Lung (tissue), 12 donors: Measurements from ENCODE around the gene GAS1. TPM values are rescaled to one million over a fixed set of nuclear protein-coding genes. Genes with fewer than 3 reads are reported as not detected.

Source experiments
- ATAC-seq: fragments of 200-7000 bp; cut with Tn5 transposase; one replicate; pipeline ENCODE4 v1.9.1; 2020; ENCODE audit warnings: moderate number of reproducible peaks; ENCODE audit not compliant: insufficient read depth, low FRiP score
- DNase-seq, 3 donors: peaks; one replicate each; pipeline ENCODE4 v3.0.0-alpha.2; 2013 to 2017
- H3K27ac ChIP-seq, 2 donors: one replicate each; pipeline ENCODE4 v1.5.1; 2013; ENCODE audit warnings: mild to moderate bottlenecking in 2 of 2, moderate library complexity in 2 of 2, control low read depth in 1 of 2, inconsistent platforms in 1 of 2, low read depth in 1 of 2, low read length in 1 of 2
- H3K27me3 ChIP-seq, 3 donors: one replicate each; pipeline ENCODE4 v1.5.1; 2013; ENCODE audit warnings: low read length in 2 of 3; ENCODE audit not compliant: control insufficient read depth in 3 of 3, insufficient read depth in 3 of 3
- H3K36me3 ChIP-seq, 4 donors: one replicate each; pipeline ENCODE4 v1.5.1; 2013; ENCODE audit warnings: low read length in 4 of 4, mild to moderate bottlenecking in 1 of 4, moderate library complexity in 1 of 4; ENCODE audit not compliant: control insufficient read depth in 4 of 4, insufficient read depth in 4 of 4
- H3K4me1 ChIP-seq, 5 donors: one replicate each; pipeline ENCODE4 v1.5.1; 2013; ENCODE audit warnings: low read length in 5 of 5, mild to moderate bottlenecking in 2 of 5, moderate library complexity in 1 of 5; ENCODE audit not compliant: control insufficient read depth in 5 of 5, insufficient read depth in 5 of 5
- H3K4me3 ChIP-seq: one replicate; pipeline ENCODE4 v1.5.1; 2013; ENCODE audit warnings: mild to moderate bottlenecking, control low read depth, moderate library complexity
- H3K9ac ChIP-seq, 2 donors: one replicate each; pipeline ENCODE4 v1.5.1; 2013; ENCODE audit warnings: low read length in 2 of 2, control low read depth in 1 of 2; ENCODE audit not compliant: insufficient read depth in 1 of 2
- H3K9me3 ChIP-seq, 4 donors: one replicate each; pipeline ENCODE4 v1.5.1; 2013; ENCODE audit warnings: low read length in 3 of 4, mild to moderate bottlenecking in 1 of 4, moderate library complexity in 1 of 4; ENCODE audit not compliant: control insufficient read depth in 4 of 4, insufficient read depth in 3 of 4
- CTCF ChIP-seq: IDR thresholded peaks from 2 replicates; pipeline ENCODE4 v1.5.1; 2012; ENCODE audit warnings: mild to moderate bottlenecking; ENCODE audit errors: control extremely low read depth, extremely low read depth
- WGBS, 2 donors: extraction: QIAGEN DNeasy Blood & Tissue Kit; methylation state at CpG; one replicate each; pipeline ENCODE4 v1.1.7; 2013; 5-methylcytosine and 5-hydroxymethylcytosine counted together
- polyA plus RNA-seq, 2 donors: library from polyadenylated mRNA; stranded (reverse); fragments of 200-250 nt; gene quantifications; one replicate each; pipeline ENCODE4 v1.2.1, GENCODE V29; 2013
- total RNA-seq, 2 donors: library from RNA; depleted of rRNA in 1 of 2; stranded (reverse); fragments of >200 nt in 1 of 2; gene quantifications; one replicate each; pipeline ENCODE4 v1.2.1, GENCODE V29; 2014 to 2021
- donor health status: control.
- donor health status: control.
- donor health status: Bipolar disorder and iron deficiency.
- donor health status: healthy.
- donor health status: DM: yes; HTN: yes; CAD: no.

Gene GAS1
- total and polyA plus RNA-seq, 4 donors: 5.3 to 21.2 (median 10.4) TPM

GRCh38 chr9:86907346-86907745 is 40.0 kb downstream of the GAS1 start:
- Histone ChIP-seq H3K4me3 (no peak overlapping the region), H3K9ac (no peak overlapping the region), H3K4me1 (peaks cover 0 to 11% (median 4%) of the 10 kb centered on the region in 5 donors), H3K36me3 (no peaks in the 10 kb centered on the region), H3K27ac (no peak overlapping the region), H3K27me3 (peaks cover 0 to 1% (median 0%) of the 10 kb centered on the region in 3 donors), H3K9me3 (peaks cover 0 to 9% (median 4%) of the 10 kb centered on the region in 4 donors)
- WGBS, 2 donors: 49 to 76% methylated on average over 1 of the region's 1 CpG
- TF ChIP-seq CTCF: no peak
- ATAC-seq: no peak
- DNase-seq: peak in 2 of 3 donors; percentile 37 to 41

- H3K27ac ChIP-seq: no peak overlapping the region
- peaks cover 0 to 11% (median 4%) of the 10 kb centered on the region in 5 donors for H3K4me1 ChIP-seq
- no peak overlapping the region for H3K9ac ChIP-seq
- WGBS, 2 donors: 65 to 81% methylated on average over 2 of the region's 2 CpGs
- DNase-seq (no peak), ATAC-seq (no peak)
- peaks cover 0 to 2% (median 0%) of the 10 kb centered on the region in 4 donors for H3K9me3 ChIP-seq
- H3K36me3 ChIP-seq: no peaks in the 10 kb centered on the region
- peaks cover 0 to 10% (median 0%) of the 10 kb centered on the region in 3 donors for H3K27me3 ChIP-seq
- TF ChIP-seq CTCF: no peak
- no peak overlapping the region for H3K4me3 ChIP-seq
These were observed 43.6 kb downstream of the GAS1 start for GRCh38 chr9:86903734-86904085.

GRCh38 chr9:86902991-86903733 is 44.1 kb downstream of the GAS1 start:
- 13 to 14% methylated on average over 19 of the region's 19 CpGs for WGBS, 2 donors
- Histone ChIP-seq H3K9me3 (peaks cover 0 to 4% (median 0%) of the 10 kb centered on the region in 4 donors), H3K27me3 (peaks cover 0 to 10% (median 0%) of the 10 kb centered on the region in 3 donors), H3K4me1 (peaks cover 0 to 11% (median 4%) of the 10 kb centered on the region in 5 donors), H3K27ac (no peak overlapping the region), H3K4me3 (no peak overlapping the region), H3K36me3 (no peaks in the 10 kb centered on the region), H3K9ac (peak overlapping the region in 1 of 2 donors; percentile 74)
- ATAC-seq (no peak), DNase-seq (peak; percentile 53 to 68 (median 68))
- no peak for TF ChIP-seq CTCF
